ENCODE results near the gene EMID1. TPM values are rescaled to one million over a fixed set of nuclear protein-coding genes. Genes with fewer than 3 reads are reported as not detected.

Gene EMID1
- total RNA-seq, 2 experiments from 2014 or later: 0.14 TPM; not detected in 1

- no peak overlapping the region for H3K4me3 Mint-ChIP-seq
- peaks cover 23% of the 10 kb centered on the region for H3K36me3 Mint-ChIP-seq (ENCODE audit: low read depth)
- no peaks in the 10 kb centered on the region for H3K9me3 Mint-ChIP-seq
- no peak overlapping the region for H3K27ac Mint-ChIP-seq
- no peak for DNase-seq
- CTCF ChIA-PET: interaction anchor here (1.2 to 4.7 kb wide), 3 partner anchors 11 to 30 kb away, joined by 3 to 25 read pairs (median 4); no protein-coding TSS in a partner anchor
- intact Hi-C loops (cut with micrococcal nuclease): no loop called here
- no peak for TF ChIP-seq CTCF (IDR thresholded peaks at IDR 0.05)
- peaks cover 23% of the 10 kb centered on the region for H3K27me3 Mint-ChIP-seq
- POLR2A ChIA-PET: interaction anchor here (0.7 to 6.1 kb wide), 9 partner anchors 8 to 225 kb away, joined by 3 to 29 read pairs (median 4); partner anchors contain the start of genes EWSR1 and RHBDD3
- peaks cover 15% of the 10 kb centered on the region for H3K4me1 Mint-ChIP-seq (ENCODE audit: low read depth)
- no peak for ATAC-seq
These were observed 97.2 kb downstream of the EMID1 start for GRCh38 chr22:29302681-29303465.

- H3K27me3 Mint-ChIP-seq: peaks cover 23% of the 10 kb centered on the region
- H3K36me3 Mint-ChIP-seq (ENCODE audit: low read depth): peaks cover 4% of the 10 kb centered on the region
- CTCF ChIA-PET: interaction anchor here (0.6 to 1.6 kb wide), 4 partner anchors 16 to 27 kb away, joined by 3 to 5 read pairs (median 4); no protein-coding TSS in a partner anchor
- POLR2A ChIA-PET: interaction anchor here (0.6 to 2.5 kb wide), 3 partner anchors 12 to 33 kb away, joined by 3 to 9 read pairs (median 7); no protein-coding TSS in a partner anchor
- intact Hi-C loops (cut with micrococcal nuclease): no loop called here
- H3K9me3 Mint-ChIP-seq: no peaks in the 10 kb centered on the region
- ATAC-seq (no peak), DNase-seq (no peak)
- H3K27ac Mint-ChIP-seq: no peak overlapping the region
- TF ChIP-seq CTCF (IDR thresholded peaks at IDR 0.05): no peak
- H3K4me3 Mint-ChIP-seq: peak overlapping the region; percentile 65
- peaks cover 24% of the 10 kb centered on the region for H3K4me1 Mint-ChIP-seq (ENCODE audit: low read depth)
These were observed 100.1 kb downstream of the EMID1 start for GRCh38 chr22:29305836-29306174.

GRCh38 chr22:29306175-29306834 lies 100.6 kb downstream of the EMID1 start, which contains the start of gene GAS2L1:
TSS of gene GAS2L1 (plus strand) at chr22:29306650. CDS start at chr22:29308106, 1,456 bp downstream.
- peaks cover 29% of the 10 kb centered on the region for H3K4me1 Mint-ChIP-seq (ENCODE audit: low read depth)
- peak; percentile 63 for ATAC-seq
- peak within 1 kb of the TSS; percentile 65 for H3K4me3 Mint-ChIP-seq
- CTCF ChIA-PET: interaction anchor here (0.6 to 1.6 kb wide), 6 partner anchors 11 to 27 kb away, joined by 3 to 6 read pairs (median 4); no protein-coding TSS in a partner anchor
- no peaks in the 10 kb centered on the region for H3K36me3 Mint-ChIP-seq (ENCODE audit: low read depth)
- intact Hi-C loops (cut with micrococcal nuclease): no loop called here
- no peak within 1 kb of the TSS for H3K27ac Mint-ChIP-seq
- peaks cover 25% of the 10 kb centered on the region for H3K27me3 Mint-ChIP-seq
- POLR2A ChIA-PET: interaction anchor here (0.6 to 2.2 kb wide), 5 partner anchors 9 to 36 kb away, joined by 3 to 7 read pairs (median 3); no protein-coding TSS in a partner anchor
- peak; percentile 60 for TF ChIP-seq CTCF (IDR thresholded peaks at IDR 0.05)
- DNase-seq: peak; percentile 64
- H3K9me3 Mint-ChIP-seq: no peaks in the 10 kb centered on the region

- Mint-ChIP-seq H3K9me3 (no peaks in the 10 kb centered on the region), H3K36me3 (ENCODE audit: low read depth) (no peaks in the 10 kb centered on the region), H3K27me3 (peaks cover 26% of the 10 kb centered on the region), H3K4me1 (ENCODE audit: low read depth) (peaks cover 29% of the 10 kb centered on the region), H3K4me3 (peak overlapping the region; percentile 65), H3K27ac (no peak overlapping the region)
- ChIA-PET CTCF (interaction anchor here (1.2 to 1.6 kb wide), 4 partner anchors 10 to 28 kb away, joined by 3 to 6 read pairs (median 4); no protein-coding TSS in a partner anchor), POLR2A (interaction anchor here (0.6 to 2.2 kb wide), 4 partner anchors 9 to 37 kb away, joined by 3 to 7 read pairs (median 4); no protein-coding TSS in a partner anchor)
- peak; percentile 15 for ATAC-seq
- DNase-seq: peak; percentile 42
- intact Hi-C loops (cut with micrococcal nuclease): no loop called here
- no peak for TF ChIP-seq CTCF (IDR thresholded peaks at IDR 0.05)
These were observed 101.3 kb downstream of the EMID1 start for GRCh38 chr22:29306835-29307595.

Data from activated CD8-positive, alpha-beta T cell treated with anti-CD3 and anti-CD28 coated beads for 36 hours (primary cell).